SK-N-MC (cell line): ENCODE measurements around the gene VTCN1.

Source experiments
- FOXP2 ChIP-seq: optimal IDR thresholded peaks from 2 replicates; pipeline ENCODE3; 2011; ENCODE audit warnings: mild to moderate bottlenecking, moderate library complexity; ENCODE audit not compliant: insufficient read depth; ENCODE audit errors: extremely low read length, control extremely low read depth
- POLR2AphosphoS5 ChIP-seq: IDR thresholded peaks from 2 replicates; pipeline ENCODE4 v1.6.1; 2012; ENCODE audit warnings: mild to moderate bottlenecking, low read depth, low read length, borderline replicate concordance

DNA sequence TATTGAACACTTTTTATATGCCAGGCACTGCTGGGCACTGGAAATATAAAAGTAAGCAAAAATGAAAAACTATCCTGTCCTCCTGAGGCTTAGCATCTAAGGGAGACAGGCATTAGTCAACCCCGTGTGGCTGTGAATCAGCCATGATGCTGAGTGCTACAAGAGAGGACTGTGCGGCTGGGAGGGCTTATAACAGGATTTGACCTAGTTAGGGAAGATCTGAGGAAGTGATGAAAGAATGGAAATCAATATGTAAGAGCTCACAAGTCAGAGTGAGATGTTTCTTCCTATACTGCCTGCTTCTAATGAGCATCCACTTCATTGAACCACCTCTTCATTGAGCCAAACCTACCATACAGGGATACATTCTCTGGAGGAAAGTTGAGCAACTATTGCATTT is 104.2 kb downstream of the VTCN1 start:
- no peak for TF ChIP-seq POLR2AphosphoS5
- TF ChIP-seq FOXP2: no peak
